HG03060 (cell line): Measurements from ENCODE around the gene ZWILCH.
"Not testable (repeated sequence)": the region's sequence is repeated elsewhere in the genome, so short reads cannot be mapped to it uniquely, and the experiment has no call there.

ENCODE experiments used
- ATAC-seq: cut with Tn5 transposase; IDR thresholded peaks from one replicate; pipeline ENCODE4 v1.9.1; 2021; ENCODE audit warnings: low read depth, moderate number of reproducible peaks; ENCODE audit not compliant: unreplicated experiment

The ZWILCH gene

DNA sequence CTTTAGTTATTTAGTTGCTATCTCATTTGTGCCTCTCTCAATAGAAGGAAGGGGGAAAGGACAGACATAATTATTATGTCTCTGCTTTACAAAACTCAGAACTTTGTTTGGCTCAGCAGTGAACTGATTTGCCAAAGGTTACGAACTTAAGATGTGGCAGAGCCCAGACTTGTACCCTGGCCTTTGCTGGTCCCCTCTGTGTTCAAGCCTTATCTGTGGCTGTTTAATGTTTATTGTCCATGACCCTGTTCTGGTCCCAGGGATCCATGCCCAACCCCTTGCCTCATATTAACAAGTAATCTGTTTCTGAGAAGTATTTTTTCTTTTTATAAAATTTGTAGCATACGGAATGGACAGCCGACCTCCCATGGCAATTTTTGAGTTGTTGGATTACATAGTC, 18.2 kb upstream of the ZWILCH start:
- no peak for ATAC-seq

DNA sequence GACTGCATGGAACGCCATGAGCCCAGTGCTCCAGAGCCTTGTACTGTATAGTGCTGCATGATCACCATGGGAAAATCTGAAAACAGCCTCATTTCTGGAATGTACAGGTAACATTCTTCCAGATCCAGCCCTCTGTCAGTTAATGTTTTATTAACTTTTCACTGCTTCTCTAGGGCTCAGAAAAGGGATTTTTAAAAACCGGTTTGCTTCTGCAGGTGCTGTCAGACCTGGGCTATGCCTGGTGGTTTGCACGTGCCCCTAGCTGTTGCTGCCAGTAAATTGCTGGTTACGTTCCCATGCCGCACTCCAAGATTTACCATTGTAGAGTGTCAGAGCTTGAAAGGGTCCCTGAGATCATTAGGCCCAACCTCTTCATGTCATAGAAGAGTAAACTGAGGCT, 16.6 kb upstream of the ZWILCH start:
- no peak for ATAC-seq

DNA sequence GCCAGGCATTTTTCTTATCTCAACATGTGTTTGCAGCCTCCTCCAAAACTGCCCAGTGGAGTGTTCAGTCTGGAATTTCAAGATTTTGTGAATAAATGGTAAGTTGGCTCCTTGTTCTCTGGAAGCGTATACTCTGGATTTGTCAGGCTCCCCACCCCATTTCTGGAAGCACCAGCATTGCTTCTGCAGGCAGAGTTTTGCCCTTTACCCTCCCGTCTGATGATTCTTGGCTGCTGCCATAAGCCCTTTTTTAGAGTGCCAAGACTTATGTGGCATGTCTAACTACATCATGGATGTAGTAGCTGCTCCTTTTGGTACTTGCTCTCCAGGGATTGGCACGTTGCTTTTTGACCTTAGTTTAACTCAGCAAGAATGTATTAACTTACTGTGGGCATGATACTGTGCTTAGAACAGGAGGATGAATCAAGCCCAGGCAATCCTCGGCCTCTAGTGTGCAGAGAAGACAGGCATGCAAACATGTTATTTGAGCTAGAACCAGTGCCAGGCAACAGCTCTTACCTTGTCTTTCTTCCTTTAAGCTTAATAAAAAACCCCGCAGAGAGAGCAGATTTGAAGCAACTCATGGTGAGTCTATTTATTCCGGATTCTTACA, 15.8 kb upstream of the ZWILCH start:
- no peak for ATAC-seq

DNA sequence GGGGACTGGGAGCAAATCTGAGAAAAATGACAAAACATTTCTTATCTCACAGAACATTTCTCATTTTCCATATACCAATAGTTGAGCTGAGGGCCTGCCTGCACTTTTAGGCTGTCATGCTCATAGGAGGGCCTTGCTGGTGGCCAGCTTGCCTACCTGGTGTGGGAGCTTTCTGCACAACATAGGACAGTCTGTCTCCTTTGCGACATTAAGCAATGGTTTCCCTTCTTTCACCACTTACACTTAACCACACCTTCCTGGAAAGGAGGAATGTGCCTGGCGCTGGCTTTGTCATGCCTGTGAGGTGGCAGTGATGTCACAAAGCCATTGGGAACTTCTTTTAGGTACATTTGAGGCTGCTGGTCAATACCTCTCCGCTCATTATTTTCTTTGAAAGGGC, 13.3 kb upstream of the ZWILCH start:
- no peak for ATAC-seq

DNA sequence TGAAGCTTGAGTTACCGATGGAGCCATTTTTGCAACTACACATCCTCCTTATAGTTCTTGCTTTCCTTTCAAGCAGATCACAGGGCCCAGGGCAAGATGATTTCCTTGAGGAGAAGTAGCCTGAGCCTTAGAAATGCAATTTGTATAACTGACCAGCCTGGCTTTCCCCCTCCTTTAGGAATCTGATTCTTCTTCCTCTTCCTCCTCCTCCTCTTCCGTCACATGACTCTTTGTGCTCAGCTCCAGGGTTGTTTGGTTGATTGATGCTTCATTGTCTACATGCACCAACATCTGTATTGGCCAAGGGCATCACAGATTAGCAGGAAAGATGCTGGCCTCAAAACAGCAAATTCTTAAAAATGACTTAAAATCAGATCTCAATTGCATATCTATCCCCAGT, 10.9 kb upstream of the ZWILCH start:
- no peak for ATAC-seq

DNA sequence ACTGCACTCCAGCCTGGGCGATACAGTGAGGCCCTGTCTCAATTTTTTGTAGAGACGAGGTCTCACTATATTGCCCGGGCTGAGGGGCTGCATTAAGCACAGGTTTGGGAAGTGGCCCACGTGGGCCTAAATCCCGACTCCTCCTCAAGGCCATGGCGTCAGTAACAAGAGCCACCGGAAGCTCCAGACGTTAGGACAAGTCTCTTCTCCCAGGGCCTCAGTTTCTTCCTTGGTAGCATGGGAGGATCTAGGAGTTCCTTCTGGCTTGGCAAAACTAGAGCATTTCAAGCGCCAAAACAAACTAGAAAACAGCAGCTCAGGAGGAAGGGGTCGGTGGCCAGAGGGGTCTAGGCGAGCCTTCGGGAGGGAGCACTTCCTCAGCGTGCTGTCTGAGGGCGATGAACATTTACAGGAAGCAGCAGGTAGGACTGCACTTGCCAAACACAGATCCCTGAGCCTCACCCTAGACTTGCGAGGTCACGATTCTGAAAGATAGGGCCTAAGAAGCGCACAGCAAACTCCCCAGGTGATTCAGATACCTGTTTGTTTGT, 8.1 kb upstream of the ZWILCH start:
- ATAC-seq, result no peak

DNA sequence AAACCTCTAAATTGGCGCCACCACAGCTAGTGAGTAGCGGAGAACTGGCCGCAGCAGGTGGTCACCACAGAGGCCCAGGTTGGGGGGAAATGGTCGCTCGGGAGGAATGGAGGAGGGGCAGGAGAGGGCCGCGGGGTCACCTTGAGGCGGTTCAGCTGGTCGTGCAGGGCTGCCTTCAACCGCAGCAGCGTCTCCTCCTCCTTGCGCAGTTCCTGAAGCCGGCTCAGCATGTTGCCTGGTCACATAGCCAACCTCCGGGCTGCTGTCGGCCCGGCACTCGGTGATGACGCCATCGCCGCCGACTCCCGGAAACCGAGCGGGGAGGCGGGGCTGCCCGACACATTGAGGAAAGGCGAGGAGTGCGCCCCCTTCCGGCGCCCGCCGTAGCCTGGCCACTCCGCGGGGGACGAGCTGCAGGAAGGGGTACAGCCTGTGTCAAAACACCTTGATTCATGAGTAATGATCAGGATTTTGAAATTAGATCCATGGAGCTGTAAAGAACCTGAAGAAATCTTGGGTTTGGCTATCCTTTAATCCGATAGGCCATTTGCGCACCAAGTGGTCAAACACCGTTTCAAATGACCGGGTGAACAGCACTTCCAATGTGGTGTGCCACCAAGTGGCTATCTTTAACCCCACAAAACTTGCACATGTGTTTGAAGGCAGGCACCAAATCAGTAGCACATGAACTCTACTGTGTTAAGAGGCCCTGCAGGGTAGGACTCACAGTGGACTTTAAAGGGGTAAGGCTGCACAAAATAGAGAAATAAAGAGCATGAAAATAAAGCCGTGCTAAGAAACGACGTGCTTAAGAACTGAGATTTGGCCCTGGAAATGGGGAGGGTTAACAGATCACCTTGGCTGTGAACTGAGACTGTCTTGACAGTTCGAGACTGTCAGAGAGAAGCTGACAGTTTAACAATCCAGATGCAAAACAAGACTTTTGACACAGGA, 7.3 kb upstream of the ZWILCH start, which contains the start of gene SNAPC5:
Gene SNAPC5 (minus strand): TSS at position 261 of the 954 bp plus-strand sequence. CDS start 31 bp downstream, at position 230.
- peak; percentile 71 for ATAC-seq

DNA sequence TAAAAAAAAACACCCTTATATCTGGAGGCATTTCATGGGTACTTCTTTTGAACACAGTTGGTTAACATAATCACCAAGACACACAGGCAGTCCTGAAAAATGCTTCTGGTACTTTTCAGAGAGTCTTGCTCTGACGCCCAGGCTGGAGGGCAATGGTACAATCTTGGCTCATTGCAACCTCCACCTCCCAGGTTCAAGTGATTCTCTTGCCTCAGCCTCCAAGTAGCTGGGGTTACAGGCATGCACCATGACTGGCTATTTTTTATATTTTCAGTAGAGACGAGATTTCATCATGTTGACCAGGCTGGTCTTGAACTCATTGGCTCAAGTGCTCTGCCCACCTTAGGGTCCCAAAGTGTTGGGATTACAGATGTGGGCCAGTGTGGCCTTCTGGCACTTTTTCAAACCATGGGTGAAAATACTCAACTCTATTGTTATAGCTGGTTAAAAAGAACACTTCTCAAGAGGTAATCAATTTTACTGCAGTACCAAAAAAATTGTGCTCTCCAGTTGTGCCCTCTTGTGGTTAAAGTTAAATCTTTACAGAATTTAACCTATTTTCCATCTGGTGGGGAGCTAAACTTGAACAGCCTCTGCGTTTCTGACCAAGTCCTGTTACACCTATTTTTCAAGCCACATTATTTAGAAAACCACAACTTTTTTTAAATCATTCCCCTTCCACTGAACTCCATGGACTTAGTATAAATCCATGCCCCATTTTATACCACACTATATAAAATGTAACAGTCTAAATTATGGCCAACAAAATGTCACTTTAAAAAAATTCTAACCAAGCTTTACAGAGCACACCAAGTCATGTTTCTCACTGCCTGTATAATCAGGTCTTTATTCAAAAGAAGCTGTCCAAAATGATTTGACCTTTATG, 6.4 kb upstream of the ZWILCH start:
- no peak for ATAC-seq

DNA sequence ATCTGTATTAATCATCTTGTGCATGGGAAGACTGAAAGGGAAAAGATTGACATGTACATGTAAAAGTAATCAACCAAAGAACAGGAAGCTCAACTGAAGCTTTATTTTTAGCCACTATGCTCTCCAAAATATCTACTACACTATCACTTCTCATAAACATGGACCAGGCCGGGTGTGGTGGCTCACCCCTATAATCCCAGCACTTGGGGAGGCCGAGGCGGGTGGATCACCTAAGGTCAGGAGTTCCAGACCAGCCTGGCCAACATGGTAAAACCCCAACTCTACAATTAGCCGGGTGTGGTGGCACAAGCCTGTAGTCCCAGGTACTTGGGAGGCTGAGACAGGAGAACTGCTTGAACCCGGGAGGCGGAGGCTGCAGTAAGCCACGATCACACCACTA, 4.8 kb upstream of the ZWILCH start:
- not testable (repeated sequence) for ATAC-seq

DNA sequence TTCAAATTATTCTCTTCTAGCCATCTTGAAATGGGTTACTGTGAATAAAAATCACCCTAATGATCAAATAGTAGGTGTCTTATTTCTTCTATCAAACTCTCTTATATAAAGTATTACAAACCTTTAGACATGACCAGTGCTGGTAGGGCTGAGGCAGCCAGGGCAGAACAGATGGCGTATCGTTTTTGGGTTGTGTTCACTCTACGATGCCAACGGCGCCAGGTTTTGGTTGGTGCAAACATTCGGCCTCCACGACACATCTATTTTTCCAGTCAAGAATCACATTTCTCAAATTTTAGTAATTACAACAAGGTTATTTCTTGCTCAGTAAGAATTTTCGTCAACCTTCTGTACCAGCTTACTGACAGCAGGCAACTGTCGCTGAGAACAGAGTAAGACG, 2.6 kb upstream of the ZWILCH start:
- ATAC-seq, result no peak

DNA sequence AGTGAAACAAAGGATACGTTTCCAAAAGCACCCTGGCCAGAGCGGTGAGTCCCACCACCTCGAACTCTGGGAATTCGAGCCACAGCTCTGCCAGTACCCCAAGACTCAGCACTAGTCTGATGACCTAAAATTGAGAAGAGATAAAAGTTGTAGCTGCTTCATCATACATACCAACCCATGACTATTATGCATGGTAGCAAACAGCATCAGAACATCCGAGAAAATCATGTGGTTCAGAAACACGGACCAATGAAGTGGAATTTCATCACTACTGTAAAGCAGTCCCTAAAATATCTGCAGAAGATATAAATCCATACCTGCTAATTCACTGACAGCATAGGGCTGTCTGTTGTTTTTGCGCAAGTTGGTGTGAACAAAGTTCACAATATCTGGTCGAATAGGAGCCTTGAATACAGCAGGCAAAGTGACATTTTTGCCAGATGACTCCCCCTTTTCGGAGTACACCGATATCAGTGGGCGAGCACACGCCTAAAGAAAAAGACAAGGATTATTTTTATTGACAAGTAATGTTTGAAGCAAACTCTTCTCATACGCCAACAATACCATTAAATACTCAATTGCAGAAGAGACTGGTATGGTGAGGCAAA, 2.0 kb upstream of the ZWILCH start:
- not testable (repeated sequence) for ATAC-seq

DNA sequence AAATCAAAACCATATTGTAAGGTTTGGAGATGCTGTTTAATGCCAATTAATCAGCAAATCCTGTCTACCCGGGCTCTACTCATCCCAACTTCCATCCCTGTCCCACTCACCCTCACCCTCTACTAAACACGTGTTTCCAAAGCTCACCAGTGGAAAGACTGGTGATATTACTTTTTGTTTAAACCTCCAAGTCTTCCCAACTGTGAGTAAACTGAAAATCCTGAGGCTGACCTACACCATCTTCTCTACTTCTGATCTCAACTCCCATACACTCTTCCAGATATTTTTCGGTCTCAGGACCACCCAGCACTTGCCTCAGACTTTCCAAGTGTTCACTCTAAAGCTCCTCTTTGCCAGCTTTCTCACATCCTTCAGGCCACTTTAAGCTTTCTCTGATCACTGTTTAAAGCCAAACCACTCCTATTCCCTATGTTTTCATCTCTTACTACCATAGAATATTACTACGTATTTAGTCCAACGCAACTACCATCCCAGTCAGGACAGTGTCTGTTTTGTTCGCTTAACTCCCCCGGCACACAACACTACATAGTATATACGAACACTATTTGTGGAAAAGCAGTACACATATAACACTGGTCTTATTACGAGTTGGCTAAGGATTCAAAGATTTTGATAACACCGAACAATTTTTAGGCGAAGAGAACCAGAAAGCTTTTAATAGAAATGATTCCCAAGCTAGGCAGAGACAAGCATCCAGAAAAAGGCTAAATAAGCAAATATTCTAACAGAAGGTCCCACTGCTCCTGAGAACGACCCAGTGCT, 1.2 kb upstream of the ZWILCH start:
- ATAC-seq, result no peak

DNA sequence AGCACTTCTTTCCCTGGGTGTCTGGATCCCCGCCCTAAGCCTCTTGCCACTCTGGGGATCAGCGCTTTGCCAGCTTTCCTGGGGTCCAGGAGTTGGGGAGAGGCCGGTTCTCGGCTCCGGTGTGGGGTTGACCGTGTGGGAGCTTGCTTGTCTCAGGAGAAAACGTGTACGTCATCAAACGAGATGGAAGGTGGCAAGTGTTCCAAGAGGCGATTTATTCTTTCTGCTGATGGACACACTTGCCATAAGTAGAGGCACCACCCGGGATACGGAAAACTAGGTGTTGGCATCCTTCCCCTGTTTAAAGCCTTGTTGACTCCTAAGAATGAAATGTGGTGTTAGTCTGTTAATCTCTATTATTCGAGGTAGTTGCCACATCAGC, 295 bp downstream of the ZWILCH start:
- no peak for ATAC-seq

DNA sequence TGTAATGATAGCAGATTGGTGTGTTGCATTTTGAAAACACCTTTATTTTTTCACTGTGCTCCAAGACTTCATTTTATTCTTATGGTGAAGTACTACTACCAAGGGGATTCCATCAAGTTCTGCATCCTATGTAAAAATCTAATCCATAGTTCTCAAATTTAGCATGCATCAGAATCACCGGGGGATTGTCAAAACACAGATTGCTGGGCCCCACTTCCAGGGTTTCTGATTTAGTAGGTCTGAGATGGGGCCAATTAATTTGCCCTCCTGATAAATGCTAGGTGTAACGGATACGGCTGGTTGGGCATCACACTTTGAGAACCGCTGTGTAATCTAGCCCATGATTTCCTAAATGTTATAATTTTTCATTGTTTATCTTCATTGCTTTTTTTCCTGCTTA, 692 bp downstream of the ZWILCH start:
- no peak for ATAC-seq

DNA sequence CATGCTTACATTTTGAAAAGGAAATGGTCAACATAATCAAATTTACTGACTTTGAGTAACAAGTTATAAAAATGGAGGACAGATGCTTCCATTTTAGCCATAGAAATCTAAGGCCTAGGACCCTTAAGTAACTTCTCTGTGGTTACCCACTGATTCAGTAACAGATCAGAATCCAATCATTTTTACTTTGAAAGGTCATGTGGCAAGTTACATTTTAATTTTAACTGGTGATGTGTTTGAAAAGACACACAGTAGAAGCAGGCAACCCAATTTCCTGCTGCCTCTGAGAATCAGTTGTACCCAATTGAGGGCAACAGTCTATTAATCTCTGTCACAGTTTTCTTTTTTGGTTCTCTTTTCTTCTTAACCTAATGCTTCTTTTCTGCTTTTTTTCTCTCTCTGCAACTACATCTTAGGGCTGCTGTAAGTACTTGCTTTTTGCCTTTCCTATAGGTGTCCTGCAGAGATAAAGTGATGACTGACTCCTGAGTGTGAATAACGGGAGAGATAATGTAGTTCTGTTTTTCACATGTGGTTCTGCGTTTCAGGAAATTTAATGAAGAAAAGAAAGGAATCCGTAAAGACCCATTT, 3.3 kb downstream of the ZWILCH start:
- no peak for ATAC-seq

DNA sequence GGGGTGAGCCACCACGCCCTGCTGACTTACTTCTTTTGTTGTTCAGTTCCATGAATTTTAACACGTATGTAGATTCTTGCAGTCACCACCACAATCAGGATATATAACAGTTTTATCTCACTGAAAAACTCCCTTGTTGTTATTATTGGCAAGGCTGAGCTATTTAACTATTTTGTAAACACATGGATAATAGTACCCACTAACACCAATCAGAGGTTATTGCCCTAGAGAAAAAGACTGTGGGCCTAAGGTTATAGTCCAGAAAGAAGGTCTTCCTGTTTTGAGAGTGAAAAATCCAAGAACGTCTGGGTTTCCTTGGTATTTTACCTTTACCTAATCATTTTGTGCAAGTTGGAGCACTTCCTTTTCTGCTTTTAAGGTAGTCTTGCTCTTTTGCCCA, 9.5 kb downstream of the ZWILCH start:
- ATAC-seq, result no peak

DNA sequence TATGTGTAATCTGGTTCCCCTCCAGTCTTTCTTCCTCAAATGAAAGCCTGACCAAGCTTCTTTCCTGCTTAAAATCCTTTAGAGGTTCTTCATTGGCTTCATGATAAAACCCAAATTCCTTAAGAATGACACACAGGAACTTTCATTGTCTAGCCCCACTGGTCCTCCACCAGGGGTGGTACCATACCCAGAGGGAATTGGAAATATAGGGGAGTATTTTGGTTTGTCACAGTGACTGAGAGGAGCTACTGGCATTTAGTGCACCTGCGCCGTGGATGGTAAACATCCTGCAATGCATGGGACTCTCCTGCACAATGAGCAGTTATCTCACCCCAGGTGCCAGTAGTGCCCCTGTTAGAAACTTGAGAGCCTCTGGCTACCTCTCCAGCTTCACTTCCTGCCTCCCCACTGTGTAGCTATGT, 10.8 kb downstream of the ZWILCH start:
- no peak for ATAC-seq

DNA sequence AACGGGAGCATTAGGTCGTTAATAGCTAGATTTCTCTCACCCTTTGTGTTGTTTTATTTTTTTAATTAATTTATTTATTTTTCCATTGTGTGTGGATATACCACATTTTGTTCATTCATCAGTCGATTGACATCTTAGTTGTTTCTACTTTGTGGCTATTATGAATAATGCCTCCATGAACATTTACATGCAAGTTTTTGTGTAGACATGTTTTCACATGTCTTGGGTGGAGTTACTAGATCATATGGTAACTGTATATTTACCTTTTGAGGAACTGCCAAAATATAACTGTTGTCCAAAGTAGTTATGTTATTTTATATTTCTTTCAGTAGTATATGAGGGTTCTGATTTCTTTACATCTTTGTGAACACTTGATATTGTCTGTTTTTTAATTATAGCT, 18.8 kb downstream of the ZWILCH start:
- ATAC-seq, result no peak

DNA sequence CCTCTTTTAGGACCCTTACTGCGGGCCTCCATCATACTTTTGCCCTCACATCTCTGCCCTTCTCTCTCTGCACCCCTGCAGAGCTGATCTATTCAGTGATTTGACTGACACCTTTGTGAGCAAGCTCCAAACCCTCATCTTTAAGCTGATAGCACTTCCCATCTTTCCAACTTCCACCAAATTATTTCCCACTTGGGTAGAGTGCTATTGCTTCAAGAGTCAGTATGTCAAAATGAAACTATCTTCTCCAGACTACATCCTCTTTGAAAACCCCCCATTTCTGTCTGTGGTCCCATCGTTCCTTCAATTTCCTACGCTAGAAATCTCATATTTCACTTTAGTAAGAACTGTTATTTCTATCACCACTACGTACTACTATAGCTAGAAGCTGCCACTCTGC, 19.7 kb downstream of the ZWILCH start:
- no peak for ATAC-seq
